Ramos (cell line): ENCODE results near the gene HTRA3.

Source experiments
- in situ Hi-C: fragments of 300-500 bp; cut with MboI; formaldehyde crosslinking; loops from one replicate; pipeline ENCODE4 v1.14.3; 2022; ENCODE audit warnings: low sequenced_read_pairs; ENCODE audit not compliant: unreplicated experiment

HTRA3 gene

DNA sequence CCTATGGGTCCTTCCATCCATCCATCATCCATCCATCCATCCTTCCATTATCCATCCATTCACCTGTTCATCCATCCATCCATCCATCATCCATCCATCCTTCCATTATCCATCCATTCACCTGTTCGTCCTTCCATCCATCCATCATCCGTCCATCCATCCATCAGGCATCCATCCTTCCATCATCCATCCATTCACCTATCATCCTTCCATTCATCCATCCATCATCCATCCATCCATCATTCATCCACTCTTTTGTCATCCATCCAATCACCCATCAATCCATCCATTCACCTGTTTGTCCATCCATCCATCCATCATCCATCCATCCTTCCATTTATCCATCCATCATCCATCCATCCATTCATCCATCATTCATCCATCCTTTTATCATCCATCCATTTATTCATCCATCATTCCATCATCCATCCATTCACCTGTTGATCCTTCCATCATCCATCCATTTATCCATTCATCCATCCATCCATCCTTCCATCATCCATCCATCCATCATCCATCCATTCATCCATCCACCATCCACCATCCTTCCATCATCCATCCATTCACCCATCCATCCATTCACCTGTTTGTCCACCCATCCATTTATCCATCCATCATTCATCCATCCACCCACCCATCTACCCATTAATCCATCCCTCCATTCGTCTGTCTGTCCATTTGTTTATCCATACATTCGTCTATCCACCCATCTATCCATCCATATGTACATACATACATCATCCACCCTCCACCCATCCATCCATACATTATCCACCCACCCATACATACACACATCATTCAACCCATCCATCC, 35.7 kb upstream of the HTRA3 start:
- in situ Hi-C loops: no loop called here

DNA sequence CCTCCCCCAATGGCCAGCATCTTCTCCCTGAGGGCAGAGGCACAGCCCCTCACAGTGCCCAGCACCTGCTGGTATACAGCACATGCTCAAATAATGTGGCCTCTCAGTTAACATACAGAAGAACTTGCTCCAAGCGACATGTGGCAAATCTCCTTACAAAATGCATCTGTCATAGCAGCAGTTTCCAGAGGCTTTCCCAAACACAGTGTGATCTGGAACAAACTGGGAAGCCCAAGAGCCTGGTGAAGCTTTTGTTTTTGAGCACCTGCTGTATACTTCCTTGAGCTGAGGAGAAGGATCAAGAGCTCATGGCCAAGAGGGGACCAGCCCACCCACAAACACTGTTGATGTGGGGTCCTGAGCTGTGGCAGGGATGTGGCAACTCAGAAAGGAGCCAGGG, 34.8 kb upstream of the HTRA3 start:
- in situ Hi-C loops: no loop called here

DNA sequence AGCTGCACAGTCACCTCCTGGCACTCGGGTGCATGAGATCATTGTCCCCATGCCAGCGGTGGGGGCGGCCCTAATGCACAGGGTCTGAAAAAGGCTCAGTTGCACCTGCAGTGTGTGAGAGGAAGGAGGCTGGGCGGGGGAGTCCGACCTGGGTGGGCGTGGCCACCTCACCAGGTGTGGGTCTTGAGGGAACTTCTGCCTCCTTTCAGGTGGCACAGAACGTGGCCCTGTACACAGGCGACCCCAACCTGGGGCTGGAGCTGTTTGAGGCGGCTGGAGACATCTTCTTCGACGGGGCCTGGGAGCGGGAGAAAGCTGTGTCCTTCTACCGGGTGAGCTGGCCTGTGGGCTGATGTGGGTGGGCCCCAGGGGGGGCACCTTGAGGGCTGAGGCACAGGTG, 34.3 kb upstream of the HTRA3 start:
- in situ Hi-C loops: no loop called here

DNA sequence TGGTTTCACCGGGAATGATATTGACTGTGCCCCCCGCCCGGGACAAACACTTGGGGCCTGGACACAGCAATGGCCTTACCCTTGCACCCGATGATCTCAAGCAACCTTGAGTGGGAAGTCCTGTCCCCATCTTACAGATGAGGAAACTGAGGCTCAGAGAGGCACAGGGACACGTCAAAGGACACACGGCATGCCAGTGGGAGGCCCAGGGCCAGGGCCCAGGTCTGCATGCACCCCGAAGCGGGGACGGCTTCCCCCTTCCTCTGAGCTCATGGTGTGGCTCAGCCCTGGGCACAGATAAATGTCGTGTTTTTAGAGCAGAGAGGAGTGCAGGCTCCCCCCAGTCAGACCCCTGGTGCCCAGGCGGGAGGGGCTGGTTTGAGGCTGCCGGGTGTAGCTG, 33.9 kb upstream of the HTRA3 start:
- in situ Hi-C loops: no loop called here

DNA sequence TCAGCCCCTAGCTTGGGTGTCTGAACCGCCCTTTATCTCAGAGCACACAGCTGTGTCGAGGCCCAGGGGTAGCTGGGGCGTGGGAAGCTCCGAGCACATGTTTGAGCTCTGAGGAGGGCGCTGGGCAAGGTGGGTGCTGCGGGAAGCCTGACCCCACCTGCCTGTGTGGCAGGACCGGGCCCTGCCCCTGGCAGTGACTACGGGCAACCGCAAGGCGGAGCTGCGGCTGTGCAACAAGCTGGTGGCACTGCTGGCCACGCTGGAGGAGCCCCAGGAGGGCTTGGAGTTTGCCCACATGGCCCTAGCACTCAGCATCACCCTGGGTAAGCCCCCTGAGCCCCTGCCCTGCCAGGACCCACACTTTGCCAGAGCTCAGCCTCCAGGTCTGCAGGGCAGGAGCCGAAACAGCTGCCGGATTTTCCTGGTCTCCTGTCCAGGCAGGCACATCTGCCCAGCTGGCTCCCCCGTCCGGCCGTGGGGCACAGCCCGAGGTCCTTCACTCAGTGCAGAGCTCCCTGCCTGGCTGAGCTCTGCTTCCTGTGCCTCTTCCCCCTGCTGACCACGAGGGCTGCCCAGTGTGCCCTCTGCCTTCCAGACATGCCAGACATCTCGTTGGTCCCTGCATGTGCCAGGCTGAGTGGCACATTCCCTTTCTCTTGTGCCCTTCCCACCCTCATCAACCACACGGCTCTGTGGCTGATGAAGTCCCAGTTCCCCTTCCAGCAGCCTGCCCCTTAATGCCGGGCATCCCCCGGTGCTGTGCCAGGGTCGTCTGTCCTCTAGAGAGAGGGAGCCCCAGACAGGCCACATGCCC, 33.2 kb upstream of the HTRA3 start:
- in situ Hi-C loops: no loop called here

DNA sequence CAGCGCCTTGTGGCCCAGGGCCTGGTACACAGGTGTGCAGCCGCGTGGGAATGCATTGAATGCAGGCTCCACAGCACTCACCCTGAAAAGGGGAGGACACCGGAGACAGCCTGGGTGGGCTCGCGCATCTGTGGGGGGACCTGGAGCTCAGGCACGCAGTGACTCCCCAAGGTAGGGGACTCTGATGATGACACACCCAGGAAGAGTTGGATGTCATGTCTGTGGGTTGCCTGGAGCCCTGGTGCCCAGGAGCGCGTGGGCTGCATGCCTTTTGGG, 32.7 kb upstream of the HTRA3 start:
- in situ Hi-C loops: no loop called here

DNA sequence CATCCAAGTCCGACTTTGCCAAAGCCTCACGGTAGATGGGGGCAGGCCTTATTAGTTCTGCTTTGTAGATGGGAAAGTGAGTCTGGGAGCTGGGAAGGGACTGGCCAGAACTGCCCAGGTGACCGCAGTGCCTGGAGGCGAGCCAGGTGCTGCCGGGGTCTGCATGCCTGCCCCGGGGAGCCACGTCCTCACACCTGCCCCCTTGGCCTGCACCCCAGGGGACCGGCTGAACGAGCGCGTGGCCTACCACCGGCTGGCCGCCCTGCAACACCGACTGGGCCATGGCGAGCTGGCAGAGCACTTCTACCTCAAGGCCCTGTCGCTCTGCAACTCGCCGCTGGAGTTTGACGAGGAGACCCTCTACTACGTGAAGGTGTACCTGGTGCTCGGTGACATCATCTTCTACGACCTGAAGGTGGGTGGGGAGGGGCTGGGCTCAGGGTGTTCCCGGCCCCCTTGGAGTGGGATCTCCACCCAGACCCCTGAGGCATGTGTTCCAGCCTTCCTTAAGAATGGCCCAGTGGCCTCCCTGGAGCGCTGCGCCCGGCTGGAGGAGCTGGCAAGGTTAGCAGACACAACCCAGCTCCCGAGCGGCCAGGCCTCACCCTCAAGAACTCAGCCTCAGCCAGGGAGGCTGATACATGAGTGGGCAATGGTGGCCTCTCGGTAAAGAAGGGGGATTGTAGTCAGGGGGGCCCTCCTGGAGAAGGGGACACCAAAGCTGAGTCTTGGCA, 32.1 kb upstream of the HTRA3 start:
- in situ Hi-C loops: no loop called here

DNA sequence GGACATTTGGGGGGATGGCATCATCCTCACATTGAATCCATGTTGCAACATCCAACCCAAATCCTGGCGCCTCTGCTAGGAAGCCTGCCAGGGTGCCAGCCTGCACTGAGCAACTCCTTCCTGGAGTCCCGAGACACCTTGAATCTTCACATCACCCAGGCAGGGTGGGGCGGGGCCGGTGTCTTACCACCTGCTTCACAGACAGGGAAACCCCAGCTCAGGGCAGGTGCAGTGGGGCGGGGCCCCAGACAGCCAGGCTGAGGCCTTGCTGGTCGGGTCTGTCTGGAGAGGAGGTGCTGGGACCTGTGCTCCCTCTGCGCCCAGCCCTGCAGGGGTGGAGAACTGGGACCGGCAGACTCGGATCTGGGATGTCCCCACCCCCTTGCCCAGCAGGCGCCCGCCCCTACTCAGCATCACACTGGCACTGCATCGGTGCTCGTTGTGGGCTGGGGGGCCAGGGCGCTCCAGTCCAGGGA, 31.5 kb upstream of the HTRA3 start:
- in situ Hi-C loops: no loop called here

DNA sequence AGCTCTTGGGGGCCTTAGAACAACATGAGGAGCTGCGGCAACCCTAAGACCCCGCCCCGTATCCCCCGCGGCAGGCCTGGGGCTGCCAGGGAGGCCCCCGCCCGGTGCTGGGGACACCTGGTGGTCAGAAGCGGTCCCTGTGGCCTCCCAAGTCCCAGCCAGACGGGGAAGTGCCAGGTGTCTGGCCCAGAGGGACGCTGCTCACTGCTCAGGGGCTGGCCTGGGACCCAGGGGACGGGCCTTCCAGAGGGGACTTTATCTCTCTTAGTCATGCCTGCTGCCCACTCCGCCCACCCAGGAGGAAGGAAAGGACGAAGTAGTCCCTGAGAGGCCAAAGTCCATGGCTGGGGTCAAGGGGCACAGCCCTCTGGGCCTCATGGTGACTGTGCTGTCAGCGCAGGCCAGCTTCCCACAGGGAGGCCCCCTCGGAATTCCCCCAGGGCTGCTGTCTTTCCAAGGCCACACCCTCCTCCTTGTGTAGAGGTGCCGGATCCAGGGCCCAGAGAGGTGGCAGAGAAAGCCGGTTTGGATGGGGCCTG, 31.0 kb upstream of the HTRA3 start:
- in situ Hi-C loops: no loop called here

DNA sequence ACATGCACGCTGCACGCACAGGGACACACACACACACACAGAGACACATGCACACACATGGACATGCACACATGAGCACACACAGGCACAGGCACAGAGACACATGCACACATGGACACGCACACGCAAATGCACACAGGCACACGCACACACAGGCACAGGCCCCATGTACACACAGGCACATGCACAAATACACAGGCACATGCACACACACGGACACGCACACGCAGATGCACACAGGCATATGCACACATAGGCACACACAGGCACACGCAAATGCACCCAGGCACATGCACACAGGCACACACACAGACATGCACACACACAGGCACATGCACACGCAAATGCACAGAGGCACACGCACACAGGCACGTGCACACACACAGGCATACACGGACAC, 30.3 kb upstream of the HTRA3 start:
- in situ Hi-C loops: no loop called here

DNA sequence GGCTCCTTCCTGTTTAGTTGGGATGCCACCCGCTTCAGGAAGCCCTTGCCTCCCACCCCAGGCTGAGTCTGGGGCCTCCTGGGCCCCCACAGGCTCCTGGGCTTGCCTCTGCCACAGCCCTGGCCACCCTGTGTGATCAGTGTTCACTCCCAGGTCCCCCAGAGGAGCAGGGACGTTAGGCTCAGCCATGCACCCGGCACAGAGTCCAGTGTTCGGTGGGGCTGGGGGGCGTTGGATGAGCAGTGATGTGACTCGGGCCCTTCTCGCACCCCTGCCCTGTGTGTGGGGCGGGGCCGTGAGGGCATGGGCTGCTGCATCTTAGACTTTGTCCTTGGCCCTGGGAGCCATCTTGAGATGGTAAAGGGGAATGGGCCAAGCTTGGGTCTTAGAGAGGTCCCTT, 29.9 kb upstream of the HTRA3 start:
- in situ Hi-C loops: loop anchor here (5.0 kb wide), 1 partner anchor 163 kb away; no protein-coding TSS in a partner anchor

DNA sequence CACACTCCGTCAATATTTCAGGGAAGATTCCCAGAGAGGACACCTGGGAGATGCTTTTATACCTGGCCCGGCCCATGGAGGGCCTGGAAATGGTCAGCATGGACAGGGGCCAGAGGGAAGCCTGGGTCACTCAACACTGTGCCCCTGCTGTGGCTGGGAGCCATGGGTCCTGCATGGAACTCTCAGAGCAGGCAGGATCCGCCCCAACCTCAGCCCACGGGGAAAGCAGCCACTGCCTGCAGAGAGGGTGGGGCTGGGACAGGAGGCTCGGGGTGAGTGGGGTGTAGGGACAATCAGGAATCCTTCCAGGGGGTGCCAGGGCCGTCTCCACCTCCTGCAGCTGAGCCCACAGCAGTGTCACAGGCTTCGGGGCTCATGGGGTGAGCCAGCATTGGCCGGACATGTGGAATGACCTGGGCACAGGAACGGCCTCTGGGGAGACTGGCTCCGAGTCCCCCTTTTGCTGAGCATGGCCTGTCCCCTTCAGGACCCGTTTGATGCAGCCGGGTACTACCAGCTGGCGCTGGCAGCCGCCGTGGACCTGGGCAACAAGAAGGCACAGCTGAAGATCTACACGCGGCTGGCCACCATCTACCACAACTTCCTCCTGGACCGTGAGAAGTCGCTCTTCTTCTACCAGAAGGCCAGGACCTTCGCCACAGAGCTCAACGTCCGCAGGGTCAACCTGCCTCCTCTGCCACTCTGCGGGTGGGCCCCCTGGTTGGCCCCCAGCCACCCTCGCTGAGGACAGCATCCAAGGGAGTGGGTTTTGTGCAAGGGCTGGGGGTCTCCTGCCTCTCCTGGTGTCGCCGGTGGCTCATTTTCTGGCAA, 29.1 kb upstream of the HTRA3 start:
- in situ Hi-C loops: loop anchor here (5.0 kb wide), 1 partner anchor 162 kb away; no protein-coding TSS in a partner anchor

DNA sequence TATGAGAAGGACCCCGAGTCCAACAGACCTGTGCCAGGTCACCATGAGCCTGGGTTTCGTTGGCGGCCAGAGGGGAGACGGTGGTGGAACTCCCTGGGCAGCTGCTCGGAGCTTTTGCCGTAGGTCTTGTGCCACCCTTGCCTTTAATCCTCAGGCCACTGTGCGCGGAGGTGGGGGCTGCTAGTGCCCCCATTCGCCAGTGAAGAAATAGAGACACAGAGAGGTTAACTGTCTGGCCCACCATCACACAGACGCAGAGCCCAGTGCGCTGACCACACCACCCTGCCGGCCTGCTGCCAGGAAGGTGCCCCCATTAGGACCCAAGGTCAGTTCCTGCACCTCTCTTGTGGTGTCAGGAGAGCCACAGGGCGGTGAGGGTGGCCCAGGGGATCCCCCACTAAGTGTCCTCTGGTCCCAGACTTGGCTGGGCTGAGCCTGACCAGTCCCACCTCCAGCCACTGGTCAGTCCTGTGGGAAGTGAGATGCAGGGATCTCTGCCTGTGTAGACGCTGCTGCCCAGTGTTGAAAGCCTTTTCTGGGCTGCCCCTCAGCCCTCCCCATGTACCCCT, 28.3 kb upstream of the HTRA3 start:
- in situ Hi-C loops: loop anchor here (5.0 kb wide), 1 partner anchor 161 kb away; no protein-coding TSS in a partner anchor

DNA sequence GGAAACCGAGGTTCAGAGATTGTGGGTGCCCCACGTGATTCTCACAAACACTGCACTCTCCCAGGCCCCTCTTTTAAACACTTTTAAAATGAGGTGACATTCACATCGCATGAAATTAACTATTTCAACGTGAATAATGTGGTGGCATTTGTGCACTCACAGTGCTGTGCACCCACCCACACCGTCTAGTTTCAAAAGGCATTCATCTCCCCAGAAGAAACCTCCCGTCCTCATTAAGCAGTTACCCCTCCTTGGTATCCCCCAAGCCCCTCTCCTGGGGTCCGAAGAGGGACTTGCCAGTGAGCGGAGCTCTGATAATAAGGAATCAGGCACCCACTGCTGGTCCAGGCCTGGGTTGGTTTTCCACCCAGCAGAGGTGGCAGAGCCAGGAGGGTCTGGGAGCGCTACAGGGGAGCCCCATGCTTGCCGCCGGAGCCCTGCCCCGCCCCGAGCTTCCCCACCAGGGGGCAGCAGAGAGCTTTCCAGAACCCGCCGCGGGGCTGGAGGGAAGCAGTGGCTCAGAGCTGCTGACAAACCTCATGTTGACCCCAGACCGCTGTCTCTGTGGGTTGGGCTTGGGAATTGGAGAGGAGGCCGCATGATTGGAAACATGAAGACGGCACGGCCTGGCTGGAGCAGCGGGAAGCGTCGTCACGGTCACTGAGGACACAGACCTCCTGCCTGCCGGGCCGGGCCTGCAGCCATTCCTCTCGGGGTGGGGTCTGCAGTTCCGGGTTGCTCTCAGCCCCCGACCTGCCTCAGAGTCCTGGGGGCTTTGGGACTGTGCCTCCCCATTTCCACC, 27.5 kb upstream of the HTRA3 start:
- in situ Hi-C loops: loop anchor here (5.0 kb wide), 1 partner anchor 160 kb away; no protein-coding TSS in a partner anchor

DNA sequence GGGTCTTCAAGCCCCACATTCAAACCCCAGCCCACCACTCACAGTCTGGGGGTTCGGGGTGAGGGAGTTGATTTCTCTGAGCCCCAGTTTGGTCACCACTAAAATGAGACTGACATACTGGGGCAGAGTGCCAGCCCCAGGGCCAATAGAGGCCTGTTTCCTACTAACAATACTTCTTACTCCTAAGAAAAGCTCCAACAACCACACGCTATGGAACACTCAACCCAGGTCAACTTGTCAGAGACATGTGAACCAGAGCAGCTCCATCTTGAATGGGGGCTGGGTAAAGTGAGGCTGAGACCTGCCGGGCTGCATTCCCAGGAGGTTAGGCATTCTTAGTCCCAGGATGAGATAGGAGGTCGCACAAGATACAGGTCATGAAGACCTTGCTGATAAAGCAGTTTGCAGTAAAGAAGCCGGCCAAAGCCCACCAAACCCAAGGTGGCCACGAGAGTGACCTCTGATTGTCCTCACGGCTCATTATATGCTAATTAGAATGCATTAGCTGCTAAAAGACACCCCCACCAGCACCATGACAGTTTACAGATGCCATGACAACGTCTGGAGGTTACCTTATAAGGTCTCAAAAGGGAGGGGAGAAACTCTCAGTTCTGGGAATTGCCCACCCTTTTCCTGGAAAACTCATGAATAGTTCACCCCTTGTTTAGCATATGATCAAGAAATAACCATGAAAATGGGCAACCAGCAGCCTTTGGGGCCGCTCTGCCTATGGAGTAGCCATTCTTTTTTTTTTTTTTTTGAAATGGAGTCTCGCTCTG, 26.6 kb upstream of the HTRA3 start:
- in situ Hi-C loops: loop anchor here (5.0 kb wide), 1 partner anchor 159 kb away; no protein-coding TSS in a partner anchor

DNA sequence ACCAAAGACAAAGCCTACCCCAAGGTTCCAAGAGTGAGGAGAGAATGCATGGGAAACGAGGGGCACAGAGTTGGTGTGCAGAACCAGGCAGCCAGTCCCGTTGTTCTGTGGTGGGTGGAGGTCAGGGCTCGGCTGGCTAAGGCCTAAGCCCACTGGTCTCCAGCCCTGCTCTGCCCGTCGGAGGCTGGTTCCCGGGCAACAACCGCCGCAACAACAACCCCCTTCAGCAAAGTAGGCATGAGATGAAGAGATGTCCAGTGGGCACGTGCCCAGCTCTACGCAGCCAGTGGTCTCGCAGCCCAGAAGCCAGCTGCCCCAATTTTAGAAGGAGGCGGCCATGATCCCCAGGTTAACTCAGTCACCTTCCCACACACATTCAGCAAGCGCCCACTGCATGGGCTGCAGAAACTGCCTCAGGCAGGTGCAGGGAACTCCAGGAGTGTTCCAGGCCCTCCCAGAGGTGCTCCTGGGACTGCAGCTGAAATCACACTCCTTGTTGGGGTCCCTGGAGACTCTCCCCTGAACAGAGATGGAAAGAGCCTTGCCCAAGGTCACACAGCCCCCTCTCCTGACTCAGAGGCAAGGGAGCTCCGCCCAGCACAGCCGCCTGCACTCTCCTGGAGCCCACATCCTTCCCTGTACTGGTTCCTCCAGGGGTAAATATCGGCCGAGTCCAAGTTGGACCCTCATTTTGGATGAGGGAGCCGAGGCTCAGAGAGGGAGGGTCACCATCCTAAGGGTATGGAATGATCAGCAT, 25.4 kb upstream of the HTRA3 start:
- in situ Hi-C loops: loop anchor here (5.0 kb wide), 1 partner anchor 158 kb away; no protein-coding TSS in a partner anchor

DNA sequence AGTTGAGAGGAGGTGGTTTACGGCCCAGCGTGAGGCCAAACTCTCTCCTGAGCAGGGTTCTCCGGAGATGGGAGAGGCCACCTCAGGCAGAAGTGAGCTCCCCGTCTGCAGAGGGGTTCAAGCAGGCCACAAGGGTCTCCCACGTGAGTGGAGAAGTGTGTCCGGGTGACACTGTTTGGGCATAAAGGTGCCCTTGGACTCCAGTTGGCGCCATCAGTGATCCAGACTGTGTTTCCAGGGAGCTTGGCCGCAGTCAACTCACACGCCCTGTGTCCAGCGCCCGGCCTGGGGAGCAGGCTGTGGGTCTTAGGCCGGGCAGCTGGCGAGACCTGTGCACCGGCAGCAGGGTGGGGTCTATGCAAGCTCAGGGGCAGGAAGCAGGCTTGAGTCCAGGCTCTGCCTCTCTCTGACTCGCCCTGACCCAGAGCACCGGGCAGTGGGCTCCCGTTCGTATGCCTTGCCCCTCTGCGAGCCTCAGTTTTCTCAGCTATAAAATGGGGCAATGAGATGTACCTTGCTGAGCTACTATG, 24.6 kb upstream of the HTRA3 start:
- in situ Hi-C loops: loop anchor here (5.0 kb wide), 1 partner anchor 157 kb away; no protein-coding TSS in a partner anchor
